ENCODE measurements around the gene AVL9. TPM values are rescaled to one million over a fixed set of nuclear protein-coding genes. Genes with fewer than 3 reads are reported as not detected.
A peak's percentile ranks its signal among the peaks of the same experiment; 100 is the strongest.
"Not testable (repeated sequence)": the region's sequence is repeated elsewhere in the genome, so short reads cannot be mapped to it uniquely, and the experiment has no call there.

The AVL9 gene
- total and polyA plus RNA-seq, 2 donors = 14.2 to 33.5 TPM

DNA sequence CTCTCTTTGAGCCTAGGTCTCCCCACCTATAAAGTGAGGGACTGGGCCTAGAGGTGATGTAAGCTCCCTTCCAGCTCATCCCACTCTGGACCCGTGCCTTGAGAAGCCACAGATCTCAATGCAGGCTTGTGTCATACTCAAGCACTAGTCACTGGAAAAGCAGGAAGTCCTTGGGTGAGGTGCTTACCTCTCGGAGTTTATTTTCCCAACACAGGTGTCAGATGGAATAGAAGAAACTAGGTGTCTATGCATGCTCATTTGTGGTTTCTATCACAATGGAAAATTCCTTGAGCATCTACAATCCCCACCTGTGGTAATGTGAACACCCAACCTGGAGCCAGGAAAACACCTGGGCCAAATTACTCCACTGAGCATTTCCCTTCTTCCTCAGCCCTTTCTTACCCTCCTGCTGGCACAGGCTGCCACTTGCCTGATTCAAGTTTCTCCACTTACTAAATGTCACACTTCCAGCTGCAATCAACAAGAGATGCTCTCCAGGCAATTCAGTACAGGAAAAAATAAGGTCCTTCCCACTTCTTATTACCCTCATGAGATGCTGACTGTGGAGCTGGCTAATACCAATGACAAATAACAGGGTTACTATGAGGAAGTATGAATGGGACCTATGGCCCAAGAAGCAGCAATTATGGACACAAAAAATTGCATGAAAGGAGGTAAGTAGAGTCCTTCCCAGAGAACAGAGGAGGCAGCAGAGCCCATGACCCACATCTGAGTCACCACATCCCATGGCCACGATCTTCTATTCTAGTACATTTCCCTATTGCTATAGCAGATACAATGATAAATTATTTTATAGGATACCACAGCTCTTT lies 18.3 kb upstream of the AVL9 start:
- H3K36me3 ChIP-seq (ENCODE audit: insufficient read depth) = no peaks in the 10 kb centered on the region
- DNase-seq (ENCODE audit: extremely low spot score) = no peak
- H3K27ac ChIP-seq (ENCODE audit: low read depth) = no peak overlapping the region
- 76% methylated on average over 3 of the region's 3 CpGs for WGBS
- no peak overlapping the region for H3K4me3 ChIP-seq (ENCODE audit: low read depth, low read length)
- H3K4me1 ChIP-seq (ENCODE audit: insufficient read depth) = no peaks in the 10 kb centered on the region

DNA sequence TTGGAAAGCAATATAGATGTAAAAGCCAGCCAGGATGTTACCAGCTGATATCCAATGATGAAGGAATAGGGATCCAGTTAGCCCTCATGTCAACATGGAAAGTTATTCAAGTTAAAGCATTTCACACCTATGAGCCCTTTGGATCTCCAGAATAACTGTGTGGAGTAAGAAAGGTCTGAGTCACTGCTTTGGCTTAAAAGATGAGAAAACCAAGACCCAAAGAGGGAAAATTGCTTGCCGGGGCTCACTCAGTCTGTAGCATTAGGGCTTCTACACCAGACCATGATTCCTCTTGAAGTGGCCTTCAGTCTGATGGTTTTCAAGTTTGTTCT lies 17.7 kb upstream of the AVL9 start:
- H3K36me3 ChIP-seq (ENCODE audit: insufficient read depth) = no peaks in the 10 kb centered on the region
- H3K4me1 ChIP-seq (ENCODE audit: insufficient read depth) = no peaks in the 10 kb centered on the region
- no peak overlapping the region for H3K27ac ChIP-seq (ENCODE audit: low read depth)
- H3K4me3 ChIP-seq (ENCODE audit: low read depth, low read length) = no peak overlapping the region
- 92% methylated on average over 1 of the region's 1 CpG for WGBS
- no peak for DNase-seq (ENCODE audit: extremely low spot score)

DNA sequence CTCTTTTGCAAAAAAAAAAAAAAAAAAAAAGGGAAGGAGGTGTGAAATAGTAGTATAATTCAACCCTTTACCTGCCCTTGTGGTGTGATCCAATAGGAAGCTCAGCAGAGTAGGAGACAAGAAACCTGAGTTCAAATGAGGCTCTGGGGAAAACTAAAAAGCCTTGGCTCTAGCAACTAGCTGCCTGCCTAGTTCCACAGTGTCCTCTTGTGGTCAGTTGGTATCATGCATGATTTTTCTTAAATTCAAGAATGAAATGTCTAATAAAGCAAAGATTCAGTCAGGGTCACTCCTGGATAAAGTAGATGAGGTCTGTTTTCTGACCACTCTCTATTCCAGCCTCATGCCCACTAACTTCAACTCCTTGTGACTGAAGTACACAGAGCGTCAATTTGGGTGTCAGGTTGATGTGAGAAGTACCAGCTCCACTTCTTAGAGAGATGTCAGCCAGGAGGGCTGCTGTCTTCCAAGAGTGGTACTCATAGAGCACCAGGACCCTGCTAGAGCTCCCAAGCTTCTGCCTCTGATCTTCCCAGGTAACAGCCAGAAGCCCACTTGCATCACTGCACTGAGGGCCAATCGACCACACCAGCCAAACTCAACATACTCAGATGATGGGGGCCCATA lies 15.6 kb upstream of the AVL9 start:
- Histone ChIP-seq H3K36me3 (ENCODE audit: insufficient read depth) (no peaks in the 10 kb centered on the region), H3K27ac (ENCODE audit: low read depth) (no peak overlapping the region), H3K4me3 (ENCODE audit: low read depth, low read length) (no peak overlapping the region), H3K4me1 (ENCODE audit: insufficient read depth) (no peaks in the 10 kb centered on the region)
- DNase-seq (ENCODE audit: extremely low spot score) = no peak
- WGBS = 76% methylated on average over 2 of the region's 2 CpGs

DNA sequence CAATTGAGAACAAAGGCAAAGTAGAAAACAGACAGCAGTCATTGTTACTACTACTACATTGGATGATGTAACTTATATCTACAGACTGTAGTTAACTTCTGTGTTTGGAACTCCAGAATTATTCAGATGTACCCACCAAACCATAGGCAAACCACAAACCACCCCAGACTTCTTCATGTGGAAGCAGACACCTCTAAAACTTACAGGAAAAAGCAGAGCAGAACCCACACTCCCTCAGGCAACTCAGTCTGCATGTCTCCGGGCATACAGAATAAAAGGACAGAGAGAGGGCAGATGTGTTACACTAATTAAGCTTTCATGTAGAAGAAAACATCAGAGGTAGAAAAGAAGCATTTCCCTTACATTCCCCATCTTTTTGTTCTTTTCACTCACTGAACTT lies 14.1 kb upstream of the AVL9 start:
- 36% methylated on average over 1 of the region's 1 CpG for WGBS
- DNase-seq (ENCODE audit: extremely low spot score) = no peak
- Histone ChIP-seq H3K27ac (ENCODE audit: low read depth) (no peak overlapping the region), H3K4me1 (ENCODE audit: insufficient read depth) (no peaks in the 10 kb centered on the region), H3K36me3 (ENCODE audit: insufficient read depth) (no peaks in the 10 kb centered on the region), H3K4me3 (ENCODE audit: low read depth, low read length) (no peak overlapping the region)

DNA sequence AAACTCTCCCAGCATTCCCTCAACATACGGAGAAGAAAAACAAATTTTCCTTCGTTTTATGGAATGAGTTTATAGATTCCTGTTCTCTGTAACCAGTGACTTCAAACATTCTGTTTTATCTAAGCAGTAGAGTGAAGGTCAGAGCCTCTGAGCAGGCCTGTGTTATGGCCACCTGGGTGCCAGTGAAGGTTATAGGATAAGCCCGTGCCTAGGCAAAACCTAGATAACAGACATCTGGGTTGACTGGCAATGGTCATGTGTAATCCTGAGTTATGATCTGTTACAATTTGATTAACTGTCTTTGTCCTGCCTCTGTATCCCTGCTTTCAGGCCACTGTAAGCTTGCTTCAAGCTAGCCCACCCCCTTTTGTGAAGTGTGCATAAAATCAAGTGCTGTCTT lies 13.4 kb upstream of the AVL9 start:
- H3K36me3 ChIP-seq (ENCODE audit: insufficient read depth) = no peaks in the 10 kb centered on the region
- DNase-seq (ENCODE audit: extremely low spot score) = no peak
- no peak overlapping the region for H3K27ac ChIP-seq (ENCODE audit: low read depth)
- no peak overlapping the region for H3K4me3 ChIP-seq (ENCODE audit: low read depth, low read length)
- H3K4me1 ChIP-seq (ENCODE audit: insufficient read depth) = no peaks in the 10 kb centered on the region
- WGBS = 31% methylated on average over 3 of the region's 3 CpGs

DNA sequence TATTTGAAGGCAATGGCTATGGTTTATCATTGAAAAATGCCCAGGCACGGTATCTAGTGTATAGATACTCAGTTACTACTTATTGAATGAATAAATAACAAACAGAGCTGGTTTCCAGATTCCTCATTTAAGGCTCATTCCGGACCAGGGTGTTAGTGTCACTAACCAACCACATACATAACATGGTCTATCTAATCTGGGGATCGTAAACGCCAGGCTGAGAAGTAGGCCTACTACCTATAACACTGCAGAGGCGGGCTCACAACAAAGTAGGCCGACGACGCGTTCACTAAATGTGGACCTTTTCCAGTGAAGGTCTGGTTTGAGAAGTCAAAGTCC lies 5.5 kb upstream of the AVL9 start:
- H3K4me3 ChIP-seq (ENCODE audit: low read depth, low read length) = peak overlapping the region; percentile 43
- H3K4me1 ChIP-seq (ENCODE audit: insufficient read depth) = no peaks in the 10 kb centered on the region
- DNase-seq (ENCODE audit: extremely low spot score) = no peak
- H3K36me3 ChIP-seq (ENCODE audit: insufficient read depth) = no peaks in the 10 kb centered on the region
- no peak overlapping the region for H3K27ac ChIP-seq (ENCODE audit: low read depth)
- 2% methylated on average over 9 of the region's 9 CpGs for WGBS

DNA sequence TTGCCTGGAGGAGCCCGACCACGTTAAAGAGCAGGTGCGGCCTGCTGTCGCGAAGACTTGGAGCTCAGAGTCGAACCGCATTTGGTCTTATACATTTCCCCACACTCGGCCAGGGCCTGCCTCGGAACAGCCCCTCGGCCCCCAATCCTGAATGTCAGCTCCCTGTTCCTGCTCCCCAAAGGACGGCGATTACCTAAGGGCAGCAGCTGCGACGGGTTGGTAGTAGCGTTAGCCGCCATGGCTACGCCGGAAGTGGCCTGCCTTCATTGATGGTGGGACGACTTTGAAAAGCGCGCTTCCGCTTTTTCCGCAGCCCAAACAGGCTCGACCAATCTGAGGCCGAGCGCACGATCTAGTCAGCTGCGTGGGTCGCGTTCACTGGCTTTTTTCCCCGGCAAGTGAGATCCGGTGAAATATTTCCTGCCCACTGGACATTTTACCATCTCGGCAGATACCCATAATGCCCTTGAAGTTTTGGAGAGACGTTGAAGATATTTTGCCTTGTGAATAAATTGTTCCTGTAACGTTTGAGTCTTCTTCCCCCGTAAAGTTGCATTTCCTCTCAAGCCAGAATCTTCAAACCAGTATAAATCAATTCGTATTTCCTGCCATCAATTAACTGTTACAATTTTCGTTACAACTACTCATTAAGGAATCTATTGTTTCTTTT lies 5.0 kb upstream of the AVL9 start, which contains the start of gene LSM5:
TSS of gene LSM5 (minus strand) at position 254 of the 670 bp plus-strand sequence. CDS start at position 239, 15 bp downstream.
- Histone ChIP-seq H3K27ac (ENCODE audit: low read depth) (peak within 1 kb of the TSS; percentile 71), H3K4me3 (ENCODE audit: low read depth, low read length) (peak within 1 kb of the TSS; percentile 43), H3K36me3 (ENCODE audit: insufficient read depth) (no peaks in the 10 kb centered on the region), H3K4me1 (ENCODE audit: insufficient read depth) (no peaks in the 10 kb centered on the region)
- under 1% methylated on average over 38 of the region's 38 CpGs for WGBS
- peak; percentile 90 for DNase-seq (ENCODE audit: extremely low spot score)

DNA sequence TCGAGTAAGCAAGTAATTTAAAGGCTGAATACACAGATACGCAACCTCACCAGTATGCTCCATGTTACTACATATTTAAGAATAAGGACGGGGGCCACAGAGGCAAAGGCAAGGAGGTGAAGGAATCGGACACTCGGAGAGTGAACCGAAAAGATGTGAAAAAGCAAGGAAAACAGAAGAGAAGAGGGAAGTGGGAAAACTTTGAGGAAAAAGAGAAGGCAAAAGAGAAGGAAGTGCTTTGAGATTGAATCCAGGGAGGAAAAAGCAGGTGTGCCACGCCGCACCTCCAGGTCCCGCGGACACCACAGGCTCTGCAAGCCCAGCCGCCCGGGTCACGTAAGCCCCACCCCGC lies 367 bp upstream of the AVL9 start:
- H3K36me3 ChIP-seq (ENCODE audit: insufficient read depth) = no peaks in the 10 kb centered on the region
- peak overlapping the region; percentile 83 for H3K27ac ChIP-seq (ENCODE audit: low read depth)
- peak overlapping the region; percentile 39 for H3K4me3 ChIP-seq (ENCODE audit: low read depth, low read length)
- no peaks in the 10 kb centered on the region for H3K4me1 ChIP-seq (ENCODE audit: insufficient read depth)
- no peak for DNase-seq (ENCODE audit: extremely low spot score)
- WGBS = under 1% methylated on average over 14 of the region's 14 CpGs

DNA sequence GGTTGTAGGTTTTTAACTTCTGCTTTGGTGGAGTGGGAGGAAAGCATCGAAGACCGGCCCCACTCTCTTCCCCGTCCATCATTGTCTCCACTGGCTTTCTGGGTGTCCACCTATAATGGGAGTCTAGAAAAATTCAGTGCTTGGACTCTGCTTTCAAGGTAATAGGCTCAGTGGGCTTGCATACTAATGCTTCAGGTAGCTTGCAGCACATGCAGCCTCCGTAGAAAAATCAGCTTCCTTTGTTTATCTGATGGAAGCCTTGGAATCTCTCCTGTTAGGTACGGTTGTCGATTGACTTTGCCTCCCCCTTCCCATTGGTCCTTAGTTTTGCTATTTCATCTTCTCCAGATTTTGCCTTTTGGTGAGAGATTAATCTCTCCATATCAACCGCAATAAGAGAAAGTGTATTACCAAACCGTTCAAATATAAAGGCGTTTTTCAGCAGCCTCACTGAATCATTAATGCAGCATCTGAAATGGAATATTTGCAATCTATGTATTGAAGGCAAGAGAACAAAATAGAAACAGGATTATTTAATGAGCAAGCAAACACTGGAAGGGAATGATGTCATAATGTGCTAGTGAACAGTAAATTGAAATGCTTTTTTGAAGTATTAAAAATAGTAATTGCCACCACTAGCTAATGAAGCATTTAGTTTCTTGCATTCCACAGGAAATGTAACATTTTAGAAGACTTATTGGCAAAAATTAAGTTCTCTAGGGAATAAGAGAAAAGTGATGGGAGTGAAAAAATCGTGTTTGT lies 944 bp downstream of the AVL9 start:
- H3K27ac ChIP-seq (ENCODE audit: low read depth) = peak overlapping the region; percentile 94
- DNase-seq (ENCODE audit: extremely low spot score) = no peak
- H3K36me3 ChIP-seq (ENCODE audit: insufficient read depth) = no peaks in the 10 kb centered on the region
- 7% methylated on average over 10 of the region's 10 CpGs for WGBS
- no peaks in the 10 kb centered on the region for H3K4me1 ChIP-seq (ENCODE audit: insufficient read depth)
- peak overlapping the region; percentile 94 for H3K4me3 ChIP-seq (ENCODE audit: low read depth, low read length)

DNA sequence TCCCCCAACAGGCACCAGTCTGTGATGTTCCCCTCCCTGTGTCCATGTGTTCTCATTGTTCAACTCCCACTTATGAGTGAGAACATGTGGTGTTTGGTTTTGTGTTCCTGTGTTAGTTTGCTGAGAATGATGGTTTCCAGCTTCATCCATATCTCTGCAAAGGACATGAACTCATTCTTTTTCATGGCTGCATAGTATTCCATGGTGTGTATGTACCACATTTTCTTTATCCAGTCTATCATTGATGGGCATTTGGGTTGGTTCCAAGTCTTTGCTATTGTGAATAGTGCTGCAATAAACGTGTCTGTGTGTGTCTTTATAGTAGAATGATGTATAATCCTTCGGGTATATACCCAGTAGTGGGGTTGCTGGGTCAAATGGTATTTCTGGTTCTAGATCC lies 4.5 kb downstream of the AVL9 start:
- WGBS = 92% methylated on average over 2 of the region's 2 CpGs
- H3K4me1 ChIP-seq (ENCODE audit: insufficient read depth); DNase-seq (ENCODE audit: extremely low spot score); H3K36me3 ChIP-seq (ENCODE audit: insufficient read depth); H3K27ac ChIP-seq (ENCODE audit: low read depth); H3K4me3 ChIP-seq (ENCODE audit: low read depth, low read length): not testable (repeated sequence)

DNA sequence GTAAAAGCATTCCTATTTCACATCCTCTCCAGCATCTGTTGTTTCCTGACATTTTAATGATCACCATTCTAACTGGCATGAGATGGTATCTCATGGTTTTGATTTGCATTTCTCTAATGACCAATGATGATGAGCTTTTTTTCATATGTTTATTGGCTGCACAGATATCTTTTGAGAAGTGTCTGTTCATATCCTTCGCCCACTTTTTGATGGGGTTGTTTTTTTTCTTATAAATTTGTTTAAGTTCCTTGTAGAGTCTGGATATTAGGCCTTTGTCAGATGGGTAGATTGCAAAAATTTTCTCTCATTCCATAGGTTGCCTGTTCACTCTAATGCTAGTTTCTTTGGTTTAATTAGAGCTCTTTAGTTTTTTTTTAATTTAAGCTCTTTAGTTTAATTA lies 4.9 kb downstream of the AVL9 start:
- H3K4me3 ChIP-seq (ENCODE audit: low read depth, low read length); H3K36me3 ChIP-seq (ENCODE audit: insufficient read depth); DNase-seq (ENCODE audit: extremely low spot score); H3K27ac ChIP-seq (ENCODE audit: low read depth); H3K4me1 ChIP-seq (ENCODE audit: insufficient read depth): not testable (repeated sequence)
- WGBS = 97% methylated on average over 1 of the region's 1 CpG

DNA sequence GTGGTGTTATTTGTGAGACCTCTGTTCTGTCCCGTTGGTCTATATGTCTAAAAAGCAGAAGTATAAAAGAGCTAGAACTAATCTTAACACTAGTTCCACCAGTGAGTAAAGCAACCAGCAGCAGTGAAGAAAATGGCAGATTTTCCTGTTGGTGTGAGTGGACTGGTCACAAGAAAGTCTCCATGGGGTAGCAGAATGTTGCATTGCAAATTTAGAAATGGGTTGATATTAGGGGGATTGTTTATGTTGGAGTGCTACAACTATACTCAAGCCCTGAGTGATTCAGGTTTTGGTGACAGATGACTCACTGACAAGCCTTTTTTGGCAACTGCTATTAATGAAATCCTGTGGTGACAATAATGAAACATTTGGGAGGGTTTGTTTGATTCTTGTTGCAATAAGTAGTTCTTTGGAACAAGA lies 5.6 kb downstream of the AVL9 start:
- H3K4me1 ChIP-seq (ENCODE audit: insufficient read depth) = no peaks in the 10 kb centered on the region
- H3K36me3 ChIP-seq (ENCODE audit: insufficient read depth) = no peaks in the 10 kb centered on the region
- WGBS = 57% methylated on average over 1 of the region's 1 CpG
- H3K4me3 ChIP-seq (ENCODE audit: low read depth, low read length) = no peak overlapping the region
- H3K27ac ChIP-seq (ENCODE audit: low read depth) = peak overlapping the region; percentile 23
- DNase-seq (ENCODE audit: extremely low spot score) = no peak

DNA sequence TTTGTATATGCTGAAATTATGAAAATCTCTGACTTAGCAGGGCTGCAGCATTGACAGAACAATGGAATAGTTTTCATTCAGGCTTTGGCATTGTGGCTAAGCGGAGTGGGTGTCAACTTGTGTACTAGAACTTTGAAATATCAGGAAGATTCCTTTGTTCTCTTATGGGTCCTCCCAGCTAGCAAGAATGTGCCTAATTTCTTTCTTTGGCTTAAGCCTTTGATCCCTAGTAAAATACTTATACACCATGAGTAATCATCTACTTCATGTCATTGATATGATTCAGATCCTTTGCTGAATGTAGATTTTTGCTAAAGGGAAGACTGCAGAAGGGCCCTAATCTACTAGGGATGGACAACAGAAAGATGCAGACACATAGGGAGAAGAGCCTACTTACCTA lies 6.2 kb downstream of the AVL9 start:
- Histone ChIP-seq H3K36me3 (ENCODE audit: insufficient read depth) (no peaks in the 10 kb centered on the region), H3K4me3 (ENCODE audit: low read depth, low read length) (no peak overlapping the region), H3K4me1 (ENCODE audit: insufficient read depth) (no peaks in the 10 kb centered on the region), H3K27ac (ENCODE audit: low read depth) (peak overlapping the region; percentile 45)
- WGBS = 31% methylated on average over 1 of the region's 1 CpG
- DNase-seq (ENCODE audit: extremely low spot score) = no peak

Measured in urinary bladder (tissue), 4 donors.